MCF 10A (cell line): ENCODE measurements around the gene CMC2. TPM values are rescaled to one million over a fixed set of nuclear protein-coding genes. Genes with fewer than 3 reads are reported as not detected.

Source experiments
- BruUV-seq: library from RNA; stranded (reverse); fragments of 400-500 nt; replicated peaks from 2 replicates; lab custom pipeline; 2021; lab: Mats Ljungman, UMichigan
- CTCF ChIA-PET: fragments of 300-600 bp; sonication (Branson Sonifier 250); formaldehyde crosslinking; extraction: SDS; loops from one replicate; lab custom pipeline; 2021; ENCODE audit warnings: antibody characterized with exemption, inconsistent platforms; lab: Yijun Ruan, JAX
- POLR2A ChIA-PET: fragments of 300-600, 350-650 bp; sonication (Branson Sonifier 250); formaldehyde crosslinking; extraction: SDS; loops from one replicate; lab custom pipeline; 2020; ENCODE audit warnings: antibody characterized with exemption, inconsistent platforms; lab: Yijun Ruan, JAX
- DNase-seq: peaks from one replicate; pipeline ENCODE4 v3.0.0-alpha.2; 2018; ENCODE audit not compliant: unreplicated experiment
- H3K27ac Mint-ChIP-seq: one replicate; pipeline ENCODE4 v1.8.0; 2022; ENCODE audit warnings: mild to moderate bottlenecking, low read depth, mixed read lengths; ENCODE audit not compliant: unreplicated experiment
- H3K27me3 Mint-ChIP-seq: one replicate; pipeline ENCODE4 v1.8.0; 2022; ENCODE audit warnings: mixed read lengths; ENCODE audit not compliant: insufficient read depth, unreplicated experiment
- H3K36me3 Mint-ChIP-seq: one replicate; pipeline ENCODE4 v1.8.0; 2022; ENCODE audit warnings: mild to moderate bottlenecking, moderate library complexity, mixed read lengths; ENCODE audit not compliant: insufficient read depth, unreplicated experiment
- H3K4me1 Mint-ChIP-seq: one replicate; pipeline ENCODE4 v1.8.0; 2022; ENCODE audit warnings: mixed read lengths; ENCODE audit not compliant: insufficient read depth, unreplicated experiment
- H3K4me3 Mint-ChIP-seq: one replicate; pipeline ENCODE4 v1.8.0; 2022; ENCODE audit warnings: mild to moderate bottlenecking, moderate library complexity, mixed read lengths; ENCODE audit not compliant: unreplicated experiment
- H3K9me3 Mint-ChIP-seq: one replicate; pipeline ENCODE4 v1.8.0; 2022; ENCODE audit warnings: mixed read lengths; ENCODE audit not compliant: unreplicated experiment
- CTCF ChIP-seq: fragments of 200-600 bp; IDR thresholded peaks from one replicate; pipeline ENCODE4 v1.8.0; 2022; ENCODE audit warnings: antibody characterized with exemption, mild to moderate bottlenecking; ENCODE audit not compliant: unreplicated experiment
- intact Hi-C: fragments of 100-400 bp; cut with micrococcal nuclease; formaldehyde crosslinking; loops from 2 replicates; pipeline ENCODE4 v1.14.1; 2022
- total RNA-seq: library from RNA; stranded (reverse); gene quantifications from 2 replicates; pipeline ENCODE4 v1.2.3, GENCODE V29; 2022

Gene CMC2
- total RNA-seq, 1 experiment from 2014 or later: 102 TPM

- no peak for TF ChIP-seq CTCF
- BruUV-seq: no TSS peak
- H3K9me3 Mint-ChIP-seq: no peaks in the 10 kb centered on the region
- no peaks in the 10 kb centered on the region for H3K27me3 Mint-ChIP-seq
- intact Hi-C loops: loop anchor here (10.0 kb wide), 1 partner anchor 733 kb away; no protein-coding TSS in a partner anchor
- peaks cover 27% of the 10 kb centered on the region for H3K4me1 Mint-ChIP-seq
- H3K27ac Mint-ChIP-seq: no peak overlapping the region
- DNase-seq: no peak
- no peak overlapping the region for H3K4me3 Mint-ChIP-seq
- H3K36me3 Mint-ChIP-seq: no peaks in the 10 kb centered on the region
- ChIA-PET CTCF (interaction anchor here (0.7 to 1.6 kb wide), 3 partner anchors 8 to 272 kb away, joined by 3 to 13 read pairs (median 4); partner anchors contain the start of gene ATMIN), POLR2A (interaction anchor here (6.3 kb wide), 1 partner anchor 7 kb away, joined by 64 read pairs; no protein-coding TSS in a partner anchor)
Measured at GRCh38 chr16:81001330-81001729, 5.4 kb downstream of the CMC2 start.

- ChIA-PET CTCF (interaction anchor here (0.7 kb wide), 2 partner anchors 8 to 35 kb away, joined by 3 read pairs; partner anchors contain the start of gene ATMIN), POLR2A (no interaction called here)
- Mint-ChIP-seq H3K4me3 (no peak overlapping the region), H3K27ac (no peak overlapping the region), H3K4me1 (peaks cover 26% of the 10 kb centered on the region), H3K36me3 (no peaks in the 10 kb centered on the region), H3K27me3 (no peaks in the 10 kb centered on the region), H3K9me3 (no peaks in the 10 kb centered on the region)
- no peak for DNase-seq
- no peak for TF ChIP-seq CTCF
- no TSS peak for BruUV-seq
- intact Hi-C loops: loop anchor here (10.0 kb wide), 1 partner anchor 734 kb away; no protein-coding TSS in a partner anchor
Measured at GRCh38 chr16:81000873-81001272, 5.8 kb downstream of the CMC2 start.

- Mint-ChIP-seq H3K27ac (no peak overlapping the region), H3K36me3 (no peaks in the 10 kb centered on the region), H3K4me3 (no peak overlapping the region), H3K4me1 (peaks cover 20% of the 10 kb centered on the region), H3K9me3 (no peaks in the 10 kb centered on the region), H3K27me3 (no peaks in the 10 kb centered on the region)
- no peak for DNase-seq
- CTCF ChIA-PET: interaction anchor here (0.6 to 0.8 kb wide), 2 partner anchors 39 to 294 kb away, joined by 3 to 4 read pairs; no protein-coding TSS in a partner anchor
- no TSS peak for BruUV-seq
- POLR2A ChIA-PET: interaction anchor here (0.9 kb wide), 1 partner anchor 10 kb away, joined by 3 read pairs; no protein-coding TSS in a partner anchor
- TF ChIP-seq CTCF: no peak
- intact Hi-C loops: no loop called here
Measured at GRCh38 chr16:80997964-80998620, 8.6 kb downstream of the CMC2 start.

- Mint-ChIP-seq H3K36me3 (no peaks in the 10 kb centered on the region), H3K4me1 (peaks cover 23% of the 10 kb centered on the region), H3K4me3 (no peak overlapping the region), H3K9me3 (no peaks in the 10 kb centered on the region), H3K27me3 (no peaks in the 10 kb centered on the region), H3K27ac (no peak overlapping the region)
- ChIA-PET CTCF (interaction anchor here (0.6 to 0.8 kb wide), 2 partner anchors 40 to 295 kb away, joined by 3 to 4 read pairs; no protein-coding TSS in a partner anchor), POLR2A (interaction anchor here (0.9 kb wide), 1 partner anchor 9 kb away, joined by 3 read pairs; no protein-coding TSS in a partner anchor)
- BruUV-seq: no TSS peak
- intact Hi-C loops: no loop called here
- TF ChIP-seq CTCF: no peak
- DNase-seq: no peak
Measured at GRCh38 chr16:80997139-80997798, 9.4 kb downstream of the CMC2 start.
